Activated naive CD8-positive, alpha-beta T cell treated with anti-CD3 and anti-CD28 coated beads, Interleukin-2, amount 10 ng/mL, durations not matched to agents 7 days and 5 days (primary cell): Measurements from ENCODE around the gene SHROOM3. TPM values are rescaled to one million over a fixed set of nuclear protein-coding genes. Genes with fewer than 3 reads are reported as not detected.

Experiments used
- ATAC-seq: fragments of 150-1000 bp; cut with Tn5 transposase; one replicate; pipeline ENCODE4 v1.10.0; 2021; ENCODE audit warnings: low read depth, moderate library complexity
- POLR2A ChIA-PET: fragments of 350-600 bp; sonication (Branson Sonifier 250); formaldehyde crosslinking; loops from one replicate; lab custom pipeline; 2021; ENCODE audit warnings: antibody characterized with exemption; lab: Charles Lee
- DNase-seq: peaks from one replicate; pipeline ENCODE4 v3.0.0; 2021
- H3K27ac Mint-ChIP-seq: one replicate; pipeline ENCODE4 v1.8.0; 2022; ENCODE audit warnings: mild to moderate bottlenecking, mixed read lengths
- H3K27me3 Mint-ChIP-seq: one replicate; pipeline ENCODE4 v1.8.0; 2022; ENCODE audit warnings: mild to moderate bottlenecking, moderate library complexity, mixed read lengths
- H3K36me3 Mint-ChIP-seq: one replicate; pipeline ENCODE4 v1.8.0; 2021; ENCODE audit warnings: mild to moderate bottlenecking, mixed read lengths
- H3K4me1 Mint-ChIP-seq: one replicate; pipeline ENCODE4 v1.8.0; 2021; ENCODE audit warnings: mixed read lengths
- H3K4me3 Mint-ChIP-seq: one replicate; pipeline ENCODE4 v1.8.0; 2022; ENCODE audit warnings: mild to moderate bottlenecking, moderate library complexity, mixed read lengths
- H3K9me3 Mint-ChIP-seq: one replicate; pipeline ENCODE4 v1.8.0; 2021; ENCODE audit warnings: mixed read lengths
- total RNA-seq, 2 experiments: library from RNA; stranded (reverse); gene quantifications; one replicate each; pipeline ENCODE4 v1.2.3, GENCODE V29; 2021

The SHROOM3 gene
- total RNA-seq, 2 experiments from 2014 or later: not detected

DNA sequence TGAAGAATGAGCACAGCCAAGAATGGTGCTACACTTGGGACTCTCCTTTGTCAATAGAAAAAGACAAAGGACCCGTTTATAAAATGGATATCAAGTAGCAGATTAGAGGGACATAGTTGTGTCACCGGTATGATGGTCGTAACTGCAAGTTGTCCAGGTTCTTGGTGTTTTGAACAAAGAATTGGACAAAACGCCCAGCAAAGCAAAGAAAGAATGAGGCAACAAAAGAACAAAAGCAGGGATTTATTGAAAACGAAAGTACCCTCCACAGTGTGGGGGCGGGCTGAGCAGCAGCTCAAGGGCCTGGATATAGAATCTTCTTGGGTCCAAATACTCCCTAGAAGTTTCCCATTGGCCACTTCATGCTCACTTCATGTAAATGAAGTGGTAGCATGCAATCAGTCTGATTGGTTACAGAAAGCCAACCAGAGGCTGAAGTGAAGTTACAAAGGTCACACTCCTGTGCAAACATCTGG, 54.7 kb downstream of the SHROOM3 start:
- Mint-ChIP-seq H3K36me3 (no peaks in the 10 kb centered on the region), H3K27ac (no peak overlapping the region), H3K9me3 (no peaks in the 10 kb centered on the region), H3K27me3 (peaks cover 7% of the 10 kb centered on the region), H3K4me3 (no peak overlapping the region), H3K4me1 (no peaks in the 10 kb centered on the region)
- POLR2A ChIA-PET: interaction anchor here (0.6 kb wide), 1 partner anchor 203 kb away, joined by 3 read pairs; no protein-coding TSS in a partner anchor
- DNase-seq (no peak), ATAC-seq (no peak)

DNA sequence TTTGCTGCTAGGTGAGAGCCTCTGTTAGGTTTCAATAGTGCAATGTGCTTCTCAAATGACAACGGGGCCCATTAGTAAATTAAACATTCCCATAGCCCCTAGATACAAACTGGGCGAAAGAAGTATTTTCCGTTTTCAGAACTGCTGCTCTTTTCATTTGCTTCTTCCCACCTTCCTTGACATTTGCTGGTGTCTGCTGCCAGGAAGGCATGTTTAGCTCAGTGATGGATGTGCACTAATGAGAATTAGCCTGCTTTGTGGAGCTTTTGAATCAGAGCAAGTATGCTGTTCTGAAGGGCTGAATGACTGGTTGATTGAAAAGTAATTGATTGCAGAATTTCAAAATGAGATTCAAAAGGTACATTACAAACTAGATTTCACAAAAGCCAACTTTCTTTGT, 57.0 kb downstream of the SHROOM3 start:
- H3K36me3 Mint-ChIP-seq: no peaks in the 10 kb centered on the region
- H3K9me3 Mint-ChIP-seq: no peaks in the 10 kb centered on the region
- H3K27ac Mint-ChIP-seq: no peak overlapping the region
- H3K4me1 Mint-ChIP-seq: no peaks in the 10 kb centered on the region
- H3K27me3 Mint-ChIP-seq: peaks cover 7% of the 10 kb centered on the region
- ATAC-seq (no peak), DNase-seq (no peak)
- POLR2A ChIA-PET: no interaction called here
- H3K4me3 Mint-ChIP-seq: no peak overlapping the region

DNA sequence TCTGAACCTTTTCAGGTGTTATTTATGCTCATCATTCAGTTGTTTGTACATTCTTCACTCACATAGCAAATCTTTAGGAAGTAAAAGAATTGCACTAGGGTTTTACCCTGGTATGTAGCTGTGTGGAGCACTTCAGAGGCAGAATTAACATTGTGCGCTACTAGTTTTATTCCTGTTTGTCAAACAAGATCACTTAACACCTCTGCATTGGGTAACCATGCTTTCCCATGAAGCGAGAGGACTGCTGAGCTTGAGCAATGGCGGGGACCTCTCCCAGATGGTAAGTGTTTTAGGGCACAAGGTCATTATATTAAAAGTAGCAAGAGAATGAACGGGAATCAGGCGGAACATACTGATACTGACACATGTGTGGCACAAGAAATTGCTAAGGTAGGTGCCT, 59.2 kb downstream of the SHROOM3 start:
- ATAC-seq: no peak
- DNase-seq: no peak
- Mint-ChIP-seq H3K9me3 (no peaks in the 10 kb centered on the region), H3K27me3 (peaks cover 6% of the 10 kb centered on the region), H3K27ac (no peak overlapping the region), H3K4me1 (no peaks in the 10 kb centered on the region), H3K36me3 (no peaks in the 10 kb centered on the region), H3K4me3 (no peak overlapping the region)
- POLR2A ChIA-PET: no interaction called here

DNA sequence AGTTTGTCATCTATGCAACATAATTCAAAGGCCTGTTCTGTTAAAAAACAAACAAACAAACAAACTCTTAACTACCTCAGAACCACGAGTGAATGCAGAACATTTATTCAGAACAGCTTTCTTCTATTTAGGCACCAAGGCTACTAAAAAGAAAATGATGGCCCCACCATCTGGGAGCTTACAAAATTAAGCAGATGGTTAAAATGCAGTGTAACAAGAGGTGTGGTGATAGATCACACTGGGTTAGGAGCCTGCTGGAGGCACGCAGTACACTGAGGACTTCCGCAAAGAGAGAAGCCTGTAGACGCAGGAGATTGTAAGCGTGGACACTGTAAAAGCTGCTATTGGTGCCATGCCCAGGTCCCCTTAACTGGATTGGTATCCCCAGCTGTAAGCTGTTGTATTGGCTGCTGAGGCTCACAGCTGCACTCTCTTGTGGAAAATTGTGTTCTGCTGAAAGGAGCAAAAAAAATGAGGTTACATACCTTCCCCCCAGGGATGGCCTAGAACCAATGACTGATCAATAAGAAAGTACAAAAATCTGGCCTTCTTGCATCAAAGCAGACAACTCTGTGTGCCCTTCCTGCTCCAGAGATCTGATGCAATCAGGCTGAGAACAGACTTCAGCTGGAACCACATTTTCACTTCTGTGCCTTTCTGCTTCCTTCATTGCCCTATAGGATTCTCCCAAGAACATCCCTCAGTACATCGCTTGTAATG, 60.0 kb downstream of the SHROOM3 start:
- ATAC-seq (no peak), DNase-seq (no peak)
- Mint-ChIP-seq H3K27me3 (peaks cover 6% of the 10 kb centered on the region), H3K4me1 (no peaks in the 10 kb centered on the region), H3K27ac (no peak overlapping the region), H3K36me3 (no peaks in the 10 kb centered on the region), H3K4me3 (no peak overlapping the region), H3K9me3 (no peaks in the 10 kb centered on the region)
- POLR2A ChIA-PET: no interaction called here

DNA sequence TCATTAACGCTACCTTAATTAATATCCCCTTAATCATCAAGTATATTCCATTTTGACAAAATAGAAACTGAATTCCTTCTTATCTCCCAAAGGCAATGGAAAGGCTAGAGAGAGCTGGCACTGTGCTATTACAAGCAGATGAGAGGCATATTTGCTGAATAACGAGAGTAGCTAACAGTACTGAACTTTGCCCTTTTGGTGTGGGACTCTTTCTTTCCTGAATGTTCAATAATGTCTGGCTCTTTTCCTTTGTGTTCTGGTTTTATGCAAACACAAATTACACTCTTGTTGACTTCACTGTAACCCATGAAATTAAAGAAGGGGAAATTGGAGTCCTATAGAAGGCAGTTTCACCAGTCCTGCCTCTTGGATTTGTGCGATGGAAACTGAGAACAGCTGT, 63.5 kb downstream of the SHROOM3 start:
- H3K36me3 Mint-ChIP-seq: no peaks in the 10 kb centered on the region
- DNase-seq (no peak), ATAC-seq (no peak)
- peaks cover 7% of the 10 kb centered on the region for H3K27me3 Mint-ChIP-seq
- POLR2A ChIA-PET: no interaction called here
- H3K27ac Mint-ChIP-seq: no peak overlapping the region
- no peaks in the 10 kb centered on the region for H3K9me3 Mint-ChIP-seq
- no peak overlapping the region for H3K4me3 Mint-ChIP-seq
- no peaks in the 10 kb centered on the region for H3K4me1 Mint-ChIP-seq

DNA sequence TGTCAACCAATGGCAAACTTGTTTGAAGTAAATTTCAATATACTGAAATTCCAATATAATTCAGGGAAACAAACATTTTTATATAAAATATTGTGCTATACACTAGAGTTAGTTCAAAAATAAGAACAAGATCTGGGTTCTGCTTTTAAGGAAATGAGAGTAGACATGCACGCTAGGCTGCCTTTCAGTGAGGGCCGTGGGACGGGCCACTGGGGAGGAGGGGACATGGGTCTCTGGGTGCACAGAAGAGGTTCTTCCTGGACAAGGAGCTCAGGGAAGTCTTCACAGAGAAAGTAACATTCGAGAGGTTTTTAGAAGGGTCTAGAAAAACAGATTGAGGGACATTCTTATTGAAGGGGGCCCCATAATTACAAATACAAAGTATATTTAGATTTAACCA, 64.4 kb downstream of the SHROOM3 start:
- Mint-ChIP-seq H3K27me3 (peaks cover 7% of the 10 kb centered on the region), H3K36me3 (no peaks in the 10 kb centered on the region), H3K4me3 (no peak overlapping the region), H3K9me3 (no peaks in the 10 kb centered on the region), H3K27ac (no peak overlapping the region), H3K4me1 (no peaks in the 10 kb centered on the region)
- no peak for DNase-seq
- POLR2A ChIA-PET: no interaction called here
- ATAC-seq: no peak

DNA sequence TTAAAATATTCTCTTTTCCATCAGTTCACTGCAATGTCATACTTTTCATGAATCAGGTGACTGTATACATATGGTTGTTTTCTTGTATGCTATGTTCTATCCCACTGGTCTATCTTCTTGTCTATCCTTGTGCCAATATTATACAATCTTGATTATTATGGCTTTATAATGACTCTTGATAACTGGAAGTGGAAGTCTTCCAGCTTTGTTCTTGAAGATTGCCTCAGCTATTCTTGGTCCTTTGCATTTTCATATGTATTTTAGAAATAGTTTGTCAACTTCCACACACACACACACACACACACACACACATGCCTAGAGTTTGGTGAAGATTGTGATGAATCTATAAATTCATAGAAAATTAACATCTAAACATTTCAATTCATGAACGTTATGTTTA, 67.9 kb downstream of the SHROOM3 start:
- DNase-seq: no peak
- Mint-ChIP-seq H3K36me3 (no peaks in the 10 kb centered on the region), H3K9me3 (no peaks in the 10 kb centered on the region), H3K4me3 (no peak overlapping the region), H3K27me3 (peaks cover 7% of the 10 kb centered on the region), H3K27ac (no peak overlapping the region), H3K4me1 (no peaks in the 10 kb centered on the region)
- POLR2A ChIA-PET: no interaction called here
- ATAC-seq: no peak

DNA sequence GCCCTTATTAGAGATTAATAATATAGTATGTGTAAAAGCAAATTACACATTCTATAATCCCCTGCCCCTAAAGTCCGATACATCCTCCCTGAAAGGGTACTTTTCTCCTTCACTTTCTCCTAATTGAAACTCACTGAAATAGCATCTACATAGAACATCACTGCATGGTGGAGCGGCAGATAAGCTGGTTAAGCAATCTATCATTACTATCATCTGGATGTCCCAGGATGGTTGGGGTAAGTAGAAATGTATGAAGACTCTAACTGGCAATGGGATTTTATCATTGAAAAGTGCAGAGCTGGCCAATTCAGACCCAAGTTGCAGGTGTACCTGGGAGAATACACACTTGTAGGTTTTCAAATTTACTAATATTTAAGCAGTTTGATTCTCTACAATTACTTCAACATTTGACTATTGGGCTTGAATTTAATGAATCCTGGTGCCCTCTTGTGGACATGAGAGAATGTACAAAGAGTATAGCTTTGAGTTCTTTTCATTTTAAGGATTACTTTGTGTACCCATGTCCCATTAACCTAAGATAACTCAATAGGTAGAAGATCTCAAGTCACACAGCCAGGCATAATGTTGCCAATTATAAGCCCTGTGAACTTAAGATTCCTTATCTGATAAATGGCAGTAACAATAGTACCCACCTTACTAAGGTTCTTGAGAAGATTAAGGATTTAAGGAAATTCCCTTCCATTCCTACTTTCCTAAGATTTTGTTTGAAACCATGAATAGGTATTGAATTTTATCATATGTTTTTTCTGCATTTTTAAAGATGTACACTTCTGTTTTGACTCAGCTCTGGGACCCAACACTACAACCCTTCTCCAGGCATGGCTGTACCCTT, 69.8 kb downstream of the SHROOM3 start:
- POLR2A ChIA-PET: no interaction called here
- no peak for ATAC-seq
- no peaks in the 10 kb centered on the region for H3K36me3 Mint-ChIP-seq
- H3K27me3 Mint-ChIP-seq: peaks cover 10% of the 10 kb centered on the region
- H3K4me1 Mint-ChIP-seq: no peaks in the 10 kb centered on the region
- no peak overlapping the region for H3K4me3 Mint-ChIP-seq
- H3K9me3 Mint-ChIP-seq: no peaks in the 10 kb centered on the region
- no peak for DNase-seq
- no peak overlapping the region for H3K27ac Mint-ChIP-seq

DNA sequence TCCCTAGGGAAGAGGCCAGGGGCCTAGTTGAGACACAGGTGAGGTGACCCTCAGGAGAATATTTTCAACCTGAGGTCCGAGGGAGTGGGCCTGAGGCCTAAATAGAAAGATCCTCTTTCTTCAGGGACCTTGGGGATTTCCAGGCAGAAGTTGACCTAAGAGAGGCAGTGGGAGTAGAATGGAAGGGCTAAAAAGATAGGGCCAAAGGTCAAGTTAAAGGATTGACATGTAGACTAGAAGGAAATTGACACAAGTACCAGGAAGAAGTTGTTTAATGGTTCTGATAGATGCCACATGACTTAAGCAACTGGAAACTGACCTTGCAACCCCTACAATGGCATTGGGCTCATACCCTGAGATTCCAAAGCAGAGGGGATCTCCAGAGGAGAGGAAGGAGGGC, 76.9 kb downstream of the SHROOM3 start:
- H3K27ac Mint-ChIP-seq: no peak overlapping the region
- DNase-seq (no peak), ATAC-seq (no peak)
- peaks cover 2% of the 10 kb centered on the region for H3K27me3 Mint-ChIP-seq
- no peaks in the 10 kb centered on the region for H3K9me3 Mint-ChIP-seq
- H3K36me3 Mint-ChIP-seq: no peaks in the 10 kb centered on the region
- H3K4me3 Mint-ChIP-seq: no peak overlapping the region
- H3K4me1 Mint-ChIP-seq: peaks cover 2% of the 10 kb centered on the region
- POLR2A ChIA-PET: no interaction called here

DNA sequence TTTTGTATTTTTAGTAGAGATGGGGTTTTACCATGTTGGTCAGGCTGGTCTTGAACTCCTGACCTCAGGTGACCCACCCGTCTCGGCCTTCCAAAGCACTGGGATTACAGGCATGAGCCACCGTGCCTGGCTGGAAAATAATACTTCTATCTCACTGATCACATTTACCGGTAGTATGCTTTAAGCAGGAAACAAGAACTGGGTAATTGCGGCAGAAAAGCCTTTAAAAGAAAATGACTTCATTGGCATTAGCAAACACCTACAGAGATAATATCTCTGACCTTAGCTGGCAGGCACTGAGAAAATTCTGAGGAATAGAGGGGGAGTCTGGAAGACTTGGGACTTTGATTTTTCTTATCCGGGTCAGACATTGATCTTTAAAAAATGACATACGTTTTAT, 78.5 kb downstream of the SHROOM3 start:
- H3K36me3 Mint-ChIP-seq: no peaks in the 10 kb centered on the region
- peaks cover 2% of the 10 kb centered on the region for H3K4me1 Mint-ChIP-seq
- H3K27ac Mint-ChIP-seq: no peak overlapping the region
- H3K9me3 Mint-ChIP-seq: no peaks in the 10 kb centered on the region
- no peaks in the 10 kb centered on the region for H3K27me3 Mint-ChIP-seq
- ATAC-seq: no peak
- no peak overlapping the region for H3K4me3 Mint-ChIP-seq
- DNase-seq: no peak
- POLR2A ChIA-PET: no interaction called here

DNA sequence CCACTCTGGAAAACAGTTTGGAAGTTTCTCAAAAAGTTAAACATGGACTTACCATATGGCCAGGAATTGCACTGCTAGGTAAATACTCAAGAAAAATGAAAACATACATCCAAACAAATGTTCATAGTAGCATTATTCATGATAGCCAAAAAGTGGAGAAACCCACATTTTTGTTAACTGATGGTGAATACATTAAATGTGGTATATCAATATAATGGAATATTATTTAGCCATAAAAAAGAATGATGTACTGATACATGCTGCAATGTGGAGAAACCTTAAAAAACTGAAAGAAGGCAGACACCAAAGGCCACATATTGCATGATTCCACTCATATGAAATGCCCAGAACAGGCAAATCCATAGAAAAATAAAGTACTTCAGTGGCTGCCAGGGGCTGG, 79.1 kb downstream of the SHROOM3 start:
- no peak overlapping the region for H3K4me3 Mint-ChIP-seq
- H3K27ac Mint-ChIP-seq: no peak overlapping the region
- no peaks in the 10 kb centered on the region for H3K36me3 Mint-ChIP-seq
- POLR2A ChIA-PET: no interaction called here
- DNase-seq: no peak
- ATAC-seq: no peak
- H3K27me3 Mint-ChIP-seq: no peaks in the 10 kb centered on the region
- H3K4me1 Mint-ChIP-seq: peaks cover 2% of the 10 kb centered on the region
- no peaks in the 10 kb centered on the region for H3K9me3 Mint-ChIP-seq

DNA sequence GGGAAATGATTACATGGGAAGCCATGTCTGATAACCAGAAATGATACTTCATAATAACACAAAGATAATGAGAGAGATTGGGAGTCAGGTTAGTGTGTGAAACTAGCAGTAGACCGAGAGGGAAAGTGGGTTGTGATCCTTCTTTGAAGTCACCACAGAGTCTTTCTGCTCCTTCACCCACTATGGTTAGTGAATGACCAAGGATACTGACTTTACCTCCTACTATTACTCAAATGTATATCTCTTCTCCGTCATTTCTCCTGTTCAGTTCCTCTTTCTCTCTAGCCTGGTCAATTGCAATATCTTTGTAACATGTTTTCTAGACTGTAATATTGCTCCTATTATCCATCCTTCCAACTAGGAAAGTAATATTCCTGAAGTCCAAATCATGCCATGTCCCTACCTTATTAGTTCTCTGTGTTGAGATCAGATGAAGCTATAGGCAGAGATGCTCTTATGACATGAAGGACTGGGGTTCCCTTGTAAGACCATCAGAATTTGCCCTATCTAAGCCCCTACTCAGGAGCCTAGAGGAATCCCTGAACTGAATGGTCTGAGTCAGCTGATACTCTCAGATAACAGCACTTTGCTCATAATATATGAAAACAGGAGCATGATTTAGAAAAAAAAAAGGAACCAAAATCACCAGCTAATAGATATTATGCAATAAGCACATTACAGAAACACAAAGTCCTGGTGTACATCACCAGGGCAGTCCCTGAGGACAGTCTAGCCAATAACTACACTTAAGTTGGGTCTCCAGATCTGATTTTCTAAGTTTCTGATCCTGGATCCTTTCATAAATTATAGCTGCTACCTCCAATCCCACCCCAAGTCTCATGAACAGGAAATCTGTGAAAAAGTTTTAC, 81.2 kb downstream of the SHROOM3 start:
- Mint-ChIP-seq H3K27me3 (no peaks in the 10 kb centered on the region), H3K4me3 (no peak overlapping the region), H3K36me3 (no peaks in the 10 kb centered on the region), H3K9me3 (no peaks in the 10 kb centered on the region), H3K27ac (no peak overlapping the region), H3K4me1 (peaks cover 3% of the 10 kb centered on the region)
- DNase-seq: no peak
- ATAC-seq: no peak
- POLR2A ChIA-PET: no interaction called here

DNA sequence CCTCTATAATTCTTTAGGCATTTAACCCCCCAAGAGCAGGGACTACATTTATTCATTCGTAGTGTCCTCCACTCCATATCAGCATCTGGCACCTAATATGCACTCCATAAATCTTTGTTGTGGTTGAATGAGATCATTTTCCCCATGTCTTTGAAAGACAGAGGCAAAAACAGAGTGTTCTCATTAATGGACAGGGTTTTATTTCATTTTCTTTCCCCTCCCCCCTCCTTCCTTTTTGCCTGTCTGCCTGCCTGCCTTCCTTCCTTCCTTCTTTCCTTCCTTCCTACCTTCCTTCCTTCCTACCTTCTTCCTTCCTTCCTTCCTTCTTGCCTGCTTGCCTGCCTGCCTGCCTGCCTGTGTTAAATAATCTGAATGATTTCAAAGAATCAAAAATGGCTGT, 83.2 kb downstream of the SHROOM3 start:
- Mint-ChIP-seq H3K36me3 (no peaks in the 10 kb centered on the region), H3K27ac (no peak overlapping the region), H3K4me3 (no peak overlapping the region), H3K27me3 (peaks cover 2% of the 10 kb centered on the region), H3K9me3 (no peaks in the 10 kb centered on the region), H3K4me1 (peaks cover 3% of the 10 kb centered on the region)
- POLR2A ChIA-PET: no interaction called here
- ATAC-seq (no peak), DNase-seq (no peak)
